Measurements from ENCODE around the gene ATOH8. TPM values are rescaled to one million over a fixed set of nuclear protein-coding genes. Genes with fewer than 3 reads are reported as not detected.

The ATOH8 gene
- polyA plus RNA-seq, 1 of the 3 experiments (the other 2 are of a cell fraction) = 5.6 TPM

- H3K9me3 ChIP-seq = no peaks in the 10 kb centered on the region
- H3K4me2 ChIP-seq = no peak overlapping the region
- no peaks in the 10 kb centered on the region for H3K36me3 ChIP-seq (replicated peaks in 1 of 2; ENCODE audit: control insufficient read depth in 1 of 2, insufficient read depth in 2 of 2, low read length in 1 of 2)
- POLR2A ChIA-PET = no interaction called here
- H3K4me1 ChIP-seq (ENCODE audit: control insufficient read depth in 1 of 2, insufficient read depth in 2 of 2, low read depth in 1 of 2, low read length in 1 of 2) = peaks cover 0 to 11% of the 10 kb centered on the region in 2 experiments; a peak in 2 of 4 replicates
- TF ChIP-seq YY1 (IDR thresholded peaks at IDR 0.05; ENCODE audit: low read depth) (no peak), TEAD4 (IDR thresholded peaks at IDR 0.05; ENCODE audit: borderline replicate concordance, insufficient read depth) (no peak), RFX5 (IDR thresholded peaks at IDR 0.05; ENCODE audit: low read length) (no peak), TAF1 (IDR thresholded peaks at IDR 0.05; ENCODE audit: borderline replicate concordance, low read depth, low read length) (no peak), MAX (IDR thresholded peaks at IDR 0.05; ENCODE audit: low read depth) (no peak), EP300 (IDR thresholded peaks at IDR 0.05; ENCODE audit: borderline replicate concordance in 1 of 2, low read depth in 1 of 2, low read length in 1 of 2) (no peak), CHD2 (IDR thresholded peaks at IDR 0.05; ENCODE audit: low read length, partially characterized antibody) (no peak), GATA2 (CRISPR knock-in tag; IDR thresholded peaks at IDR 0.05) (no peak), RXRA (IDR thresholded peaks at IDR 0.05; ENCODE audit: borderline replicate concordance, low read depth) (no peak), MEF2A (IDR thresholded peaks at IDR 0.05; ENCODE audit: borderline replicate concordance, low read depth) (no peak), POLR2AphosphoS5 (IDR thresholded peaks at IDR 0.05; ENCODE audit: low read depth, low read length) (no peak), RAD21 (IDR thresholded peaks at IDR 0.05; ENCODE audit: low read length) (no peak), JUND (IDR thresholded peaks at IDR 0.05) (no peak), FOSL2 (IDR thresholded peaks at IDR 0.05; ENCODE audit: borderline replicate concordance, low read depth) (no peak), USF2 (IDR thresholded peaks at IDR 0.05; ENCODE audit: borderline replicate concordance, low read depth, low read length) (no peak), SIN3A (IDR thresholded peaks at IDR 0.05; ENCODE audit: borderline replicate concordance, low read depth, low read length) (no peak), NRF1 (IDR thresholded peaks at IDR 0.05; ENCODE audit: low read depth, low read length) (no peak), EZH2phosphoT487 (IDR thresholded peaks at IDR 0.05; ENCODE audit: borderline replicate concordance, low read depth) (no peak), PBX3 (IDR thresholded peaks at IDR 0.05) (no peak)
- H2AFZ ChIP-seq (ENCODE audit: low read depth) = no peak overlapping the region
- H3K4me3 ChIP-seq (ENCODE audit: low read depth in 2 of 2, low read length in 1 of 2) = no peak overlapping the region
- no peaks in the 10 kb centered on the region for H3K79me2 ChIP-seq (ENCODE audit: insufficient read depth)
- H3K27ac ChIP-seq (ENCODE audit: low read depth in 2 of 2, low read length in 1 of 2) = no peak overlapping the region
- CTCF ChIA-PET = interaction anchor here (1.0 to 3.9 kb wide), 2 partner anchors 86 to 90 kb away, joined by 3 to 70 read pairs; no protein-coding TSS in a partner anchor
- H3K9me2 ChIP-seq = no peaks in the 10 kb centered on the region
- no peak overlapping the region for H3K9ac ChIP-seq
- no peaks in the 10 kb centered on the region for H3K27me3 ChIP-seq (ENCODE audit: insufficient read depth)
- H3F3A ChIP-seq (replicated peaks; ENCODE audit: insufficient read depth) = peaks cover 3% of the 10 kb centered on the region
- WGBS (ENCODE audit: low lambda C conversion rate) = 90% methylated on average over 10 of the region's 10 CpGs
- DNase-seq = no peak
- H4K20me1 ChIP-seq (ENCODE audit: insufficient read depth) = no peaks in the 10 kb centered on the region
Observed at GRCh38 chr2:85727798-85728197, 26.0 kb upstream of the ATOH8 start.

All from SK-N-SH (cell line).